Measurements from ENCODE around the gene SLC17A7. TPM values are rescaled to one million over a fixed set of nuclear protein-coding genes. Genes with fewer than 3 reads are reported as not detected.

The SLC17A7 gene
- total RNA-seq, 4 donors from 2014 or later, result 0.38 to 1.4 (median 0.97) TPM

DNA sequence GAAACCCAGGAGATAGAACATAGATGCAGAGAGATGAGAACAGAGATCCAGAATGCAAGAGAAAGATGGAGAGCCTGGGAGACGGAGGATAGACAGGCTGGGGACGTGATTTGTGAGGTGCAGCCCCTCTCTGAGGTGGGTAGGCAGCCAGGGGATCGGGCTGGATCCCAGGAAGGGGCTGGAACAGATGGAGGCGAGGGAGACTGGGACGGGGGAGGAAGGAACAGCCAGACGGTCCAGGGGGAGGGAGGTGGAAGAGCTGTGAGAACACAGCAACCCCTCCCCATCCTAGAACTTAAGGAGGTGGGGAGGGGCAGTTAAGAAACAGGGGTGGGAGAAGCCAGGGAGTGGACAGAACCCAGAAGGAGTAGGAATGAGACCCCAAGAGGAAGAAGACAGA, 3.1 kb downstream of the SLC17A7 start:
- intact Hi-C loops (cut with DNase I; ENCODE audit: low total_unique reads), result loop anchor here (5.0 kb wide), 1 partner anchor 46 kb away; no protein-coding TSS in a partner anchor
- WGBS, 2 donors, result 25 to 29% methylated on average over 6 of the region's 6 CpGs
- no peak for DNase-seq (ENCODE audit: low spot score in 2 of 2)
- no peak overlapping the region for H3K4me3 ChIP-seq (ENCODE audit: low read depth, poor library complexity, severe bottlenecking)
- TF ChIP-seq CTCF (IDR thresholded peaks at IDR 0.05) (no peak), POLR2A (IDR thresholded peaks at IDR 0.05) (no peak)

DNA sequence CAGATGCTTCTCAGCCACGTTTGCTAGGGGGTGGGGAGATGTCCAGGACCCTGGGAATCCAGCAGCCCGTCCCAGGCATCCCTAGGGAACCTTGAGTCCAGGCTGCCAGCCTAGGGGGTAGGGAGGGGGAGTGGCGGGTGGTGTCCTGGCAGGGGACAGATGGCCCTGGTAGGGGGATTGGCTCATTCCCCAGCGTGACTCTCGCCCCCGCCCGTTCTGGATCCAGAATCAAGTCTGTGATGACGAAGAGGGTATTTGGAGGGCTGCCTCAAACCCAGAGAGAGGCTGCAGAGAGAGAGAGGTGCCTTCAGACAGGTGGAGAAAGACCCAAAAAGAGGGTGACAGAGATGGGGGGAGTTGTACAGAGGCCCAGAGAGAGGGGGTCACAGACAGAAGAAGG, 4.1 kb downstream of the SLC17A7 start:
- WGBS, 2 donors, result 14 to 23% methylated on average over 8 of the region's 8 CpGs
- TF ChIP-seq CTCF (IDR thresholded peaks at IDR 0.05), result no peak
- TF ChIP-seq POLR2A (IDR thresholded peaks at IDR 0.05), result no peak

DNA sequence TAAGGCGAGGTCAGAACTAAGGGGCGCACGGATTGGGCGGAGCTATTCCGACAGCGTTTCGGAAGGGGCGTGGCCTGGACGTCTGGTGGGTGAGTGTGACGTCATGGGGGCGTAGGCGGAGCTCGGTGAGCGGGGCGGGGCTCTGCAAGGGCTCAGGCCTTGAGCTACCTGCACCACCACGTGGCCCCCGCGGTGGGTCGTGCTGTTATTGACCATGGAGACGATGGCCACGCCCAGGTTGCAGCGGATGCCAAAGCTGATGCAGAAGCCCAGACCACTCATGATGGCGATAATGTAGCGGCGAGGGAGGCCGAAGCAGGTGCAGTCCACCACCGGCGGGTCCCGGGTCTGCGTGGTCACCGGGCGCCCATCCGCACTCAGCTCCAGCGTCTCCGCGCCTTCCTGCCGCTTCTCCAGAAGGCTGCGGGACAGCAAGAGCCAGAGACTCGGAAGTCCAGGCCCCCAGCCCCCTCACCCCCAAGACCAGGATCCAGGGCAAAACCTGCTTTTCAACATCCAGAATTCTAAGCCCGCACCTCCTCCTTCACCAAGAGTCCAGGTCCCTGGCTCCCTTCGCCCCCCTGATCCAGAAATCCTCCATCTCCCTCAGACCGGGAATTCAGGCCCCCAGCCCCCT, 4.8 kb downstream of the SLC17A7 start:
- H3K4me3 ChIP-seq (ENCODE audit: low read depth, poor library complexity, severe bottlenecking), result no peak overlapping the region
- TF ChIP-seq CTCF (IDR thresholded peaks at IDR 0.05), result no peak
- no peak for TF ChIP-seq POLR2A (IDR thresholded peaks at IDR 0.05)
- intact Hi-C loops (cut with DNase I; ENCODE audit: low total_unique reads), result loop anchor here (5.0 kb wide), 1 partner anchor 44 kb away; no protein-coding TSS in a partner anchor
- no peak for DNase-seq (ENCODE audit: low spot score in 2 of 2)
- WGBS, 2 donors, result 21 to 25% methylated on average over 28 to 42 of the region's 42 CpGs

More for the DNA sequence above, 4.1 kb downstream of the SLC17A7 start:
- DNase-seq (ENCODE audit: low spot score in 2 of 2), result no peak
- H3K4me3 ChIP-seq (ENCODE audit: low read depth, poor library complexity, severe bottlenecking), result no peak overlapping the region
- intact Hi-C loops (cut with DNase I; ENCODE audit: low total_unique reads), result loop anchor here (5.0 kb wide), 1 partner anchor 45 kb away; no protein-coding TSS in a partner anchor

GRCh38 chr19:49435670-49436069, 5.7 kb downstream of the SLC17A7 start:
- intact Hi-C loops (cut with DNase I; ENCODE audit: low total_unique reads), result loop anchor here (5.0 kb wide), 1 partner anchor 43 kb away; no protein-coding TSS in a partner anchor
- no peak for DNase-seq (ENCODE audit: low spot score in 2 of 2)
- WGBS, 2 donors, result 88 to 91% methylated on average over 10 of the region's 10 CpGs
- no peak overlapping the region for H3K4me3 ChIP-seq (ENCODE audit: low read depth, poor library complexity, severe bottlenecking)
- TF ChIP-seq CTCF (IDR thresholded peaks at IDR 0.05) (no peak), POLR2A (IDR thresholded peaks at IDR 0.05) (no peak)

DNA sequence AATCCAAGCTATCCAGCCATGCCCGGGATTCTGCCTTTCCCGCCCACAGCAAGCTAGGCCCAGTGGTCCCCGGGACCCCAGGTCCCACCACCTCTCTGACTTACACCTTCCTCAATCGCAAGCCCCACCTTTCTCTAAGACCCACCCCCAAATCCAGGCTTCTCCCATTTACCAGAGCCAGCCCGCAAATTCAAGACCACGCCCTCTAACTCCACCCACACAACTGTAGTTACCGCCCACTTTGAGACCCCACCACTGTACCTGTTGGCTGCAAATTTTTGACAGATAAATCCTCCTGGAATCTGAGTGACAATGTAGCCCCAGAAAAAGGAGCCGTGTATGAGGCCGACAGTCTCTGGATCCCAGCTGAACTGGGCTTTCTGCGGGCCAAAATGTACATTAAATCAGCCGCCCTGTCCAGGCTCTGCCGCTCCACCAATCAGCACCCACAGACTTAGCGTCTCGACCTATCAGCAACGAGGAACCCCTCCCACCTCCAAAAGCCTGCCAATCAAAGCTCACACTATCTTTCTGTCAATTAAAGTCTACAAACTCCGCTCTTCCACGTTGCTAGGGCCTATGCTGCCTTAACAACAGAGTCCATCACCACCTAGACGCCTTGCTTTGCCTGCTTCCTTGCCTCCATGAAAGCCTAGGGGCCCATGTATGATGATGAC, 6.3 kb downstream of the SLC17A7 start:
- DNase-seq (ENCODE audit: low spot score in 2 of 2), result no peak
- 89 to 93% methylated on average over 18 of the region's 18 CpGs for WGBS, 2 donors
- intact Hi-C loops (cut with DNase I; ENCODE audit: low total_unique reads), result loop anchor here (5.0 kb wide), 1 partner anchor 43 kb away; no protein-coding TSS in a partner anchor

More for the DNA sequence above, 6.3 kb downstream of the SLC17A7 start:
- TF ChIP-seq POLR2A (IDR thresholded peaks at IDR 0.05), result no peak
- no peak for TF ChIP-seq CTCF (IDR thresholded peaks at IDR 0.05)
- no peak overlapping the region for H3K4me3 ChIP-seq (ENCODE audit: low read depth, poor library complexity, severe bottlenecking)

Data from lower leg skin (tissue), 4 donors.